A549 treated with AZD2906 at 1 μM for 4 hours (cell line): ENCODE data around the gene EPDR1. TPM values are rescaled to one million over a fixed set of nuclear protein-coding genes. Genes with fewer than 3 reads are reported as not detected.

ENCODE experiments used
- total RNA-seq: library from RNA; stranded (reverse); fragments of 200-300 nt; extraction: Qiagen RNA extraction; gene quantifications from 5 replicates; pipeline ENCODE4 v1.2.3, GENCODE V29; 2022

The EPDR1 gene
- 74.8 to 78.9 TPM (median 76.1 TPM) in 5 replicates for total RNA-seq

DNA sequence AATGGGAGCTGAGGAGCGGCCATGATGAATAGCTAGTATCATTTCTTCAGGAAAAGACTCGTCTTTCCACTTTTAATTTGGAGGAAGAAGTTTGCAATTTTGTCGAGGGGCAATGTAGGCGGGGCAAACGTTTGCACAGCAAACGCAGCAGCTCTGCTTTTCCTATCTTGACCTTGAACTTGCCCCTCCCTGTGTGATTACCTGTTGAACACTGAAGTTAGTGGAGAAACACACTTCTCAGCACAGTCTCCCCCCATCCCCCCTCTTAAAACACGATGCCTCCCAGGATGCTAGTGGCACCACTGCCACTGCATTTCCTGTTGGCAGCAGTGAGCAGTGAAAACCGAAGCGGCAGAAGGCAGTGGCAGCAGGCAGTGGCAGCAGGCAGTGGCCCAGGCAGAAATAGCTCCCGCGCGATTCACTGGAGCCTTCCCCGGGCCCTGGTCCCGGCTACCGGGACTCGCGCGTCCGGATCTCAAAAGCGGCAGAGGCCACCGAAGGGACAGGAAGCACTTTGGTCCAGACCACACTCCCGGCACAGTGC, at the start of gene EPDR1:
Gene EPDR1, plus strand, starts transcription at position 336 of the 544 bp plus-strand sequence. CDS start 300 bp downstream, outside the sequence.

DNA sequence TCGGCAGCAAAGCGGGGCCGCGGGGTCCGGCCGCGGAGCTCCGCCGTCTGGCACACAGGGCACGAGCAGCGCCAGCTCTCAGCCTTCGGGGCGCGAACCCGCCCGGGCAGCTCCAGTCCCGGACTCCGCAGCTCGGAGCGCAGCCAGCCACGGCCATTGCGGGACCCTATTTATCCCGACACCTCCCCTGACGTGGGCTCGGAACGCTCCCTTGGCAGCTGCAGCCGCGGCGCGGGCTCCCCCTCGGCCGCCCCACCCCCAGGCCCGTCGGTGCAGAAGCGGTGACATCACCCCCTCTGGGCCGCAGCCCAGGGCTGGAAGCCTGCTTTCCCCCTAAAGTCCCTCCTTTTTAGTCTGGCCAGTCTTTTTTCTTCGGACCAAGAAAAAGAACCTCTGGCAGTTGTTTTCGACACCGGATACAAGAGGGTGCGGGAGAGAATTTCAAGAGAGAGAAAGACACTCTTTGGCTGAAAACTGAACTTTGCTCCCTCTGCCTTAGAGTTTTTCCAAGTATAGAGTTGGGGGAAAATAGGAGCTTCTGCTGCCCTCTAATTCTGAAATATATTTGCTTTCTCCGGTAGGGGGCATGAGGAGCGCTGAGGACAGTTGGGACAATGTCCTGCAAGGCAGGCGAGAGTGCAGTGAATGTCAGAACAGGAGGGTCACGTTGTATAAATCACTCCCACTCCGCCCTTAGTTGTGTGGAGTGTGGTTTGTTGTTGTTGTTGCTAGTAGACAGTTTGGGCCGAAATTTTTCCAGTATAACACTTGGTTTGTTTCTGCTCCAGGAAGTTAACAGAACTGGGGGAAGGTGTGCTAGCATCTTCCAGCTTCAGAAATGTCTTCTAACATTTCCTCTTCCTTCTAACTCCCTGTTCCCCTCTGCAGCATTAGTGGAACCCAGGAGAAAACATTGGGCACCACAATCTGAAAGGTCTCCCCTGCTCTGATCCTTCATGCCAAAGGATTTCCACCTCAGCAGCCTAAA, 3.5 kb upstream of the EPDR1 start, which contains the start of gene SFRP4:
Gene SFRP4, minus strand, starts transcription at position 145 of the 988 bp plus-strand sequence. CDS start 280 bp downstream, outside the sequence.

Other genes with a start within 250 kb of the EPDR1 start
- 0.10 TPM in 1 of 5 replicates, not detected in the others for gene GPR141, start 236.9 kb upstream of the EPDR1 start, total RNA-seq
- gene NME8, start 72.0 kb upstream of the EPDR1 start, total RNA-seq, result not detected in 5 replicates
- gene SFRP4, start 3.8 kb upstream of the EPDR1 start, total RNA-seq, result 3.1 to 4.3 TPM (median 3.6 TPM) in 5 replicates